Hepatocyte (in vitro differentiated cells): ENCODE measurements around the gene FBXW11. TPM values are rescaled to one million over a fixed set of nuclear protein-coding genes. Genes with fewer than 3 reads are reported as not detected.

ENCODE experiments used
- DNase-seq: peaks from one replicate; pipeline ENCODE4 v3.0.0-alpha.2; 2016; ENCODE audit warnings: low spot score
- H2AFZ ChIP-seq: fragments of 200-600 bp; sonication (generic); 2 replicates; pipeline ENCODE4 v1.6.0; 2016; ENCODE audit warnings: antibody characterized with exemption, mild to moderate bottlenecking
- H3K27ac ChIP-seq: fragments of 200-600 bp; sonication (generic); 2 replicates; pipeline ENCODE4 v1.5.1; 2016; ENCODE audit warnings: mild to moderate bottlenecking
- H3K27me3 ChIP-seq: fragments of 200-600 bp; sonication (generic); 2 replicates; pipeline ENCODE4 v1.6.1; 2016
- H3K36me3 ChIP-seq: fragments of 200-600 bp; sonication (generic); replicated peaks from 2 replicates; pipeline ENCODE4 v1.5.1; 2016; ENCODE audit warnings: low read depth; ENCODE audit not compliant: insufficient read depth
- H3K4me1 ChIP-seq: fragments of 200-600 bp; sonication (generic); 2 replicates; pipeline ENCODE4 v1.5.1; 2016; ENCODE audit warnings: mild to moderate bottlenecking, moderate library complexity; ENCODE audit not compliant: insufficient read depth
- H3K4me2 ChIP-seq: fragments of 200-600 bp; sonication (generic); 2 replicates; pipeline ENCODE4 v1.6.0; 2016
- H3K4me3 ChIP-seq: fragments of 200-600 bp; sonication (generic); 2 replicates; pipeline ENCODE4 v1.5.1; 2016; ENCODE audit warnings: mild to moderate bottlenecking
- H3K79me2 ChIP-seq: fragments of 200-600 bp; sonication (generic); 2 replicates; pipeline ENCODE4 v1.6.0; 2017; ENCODE audit warnings: mild to moderate bottlenecking
- H3K9me2 ChIP-seq: fragments of 200-600 bp; sonication (generic); replicated peaks from 2 replicates; pipeline ENCODE4 v1.6.0; 2017; ENCODE audit warnings: mild to moderate bottlenecking; ENCODE audit not compliant: insufficient read depth
- H3K9me3 ChIP-seq: fragments of 200-600 bp; sonication (generic); 2 replicates; pipeline ENCODE4 v1.5.1; 2016; ENCODE audit warnings: low read depth, mild to moderate bottlenecking
- H4K20me1 ChIP-seq: fragments of 200-600 bp; sonication (generic); 2 replicates; pipeline ENCODE4 v1.6.0; 2016; ENCODE audit warnings: mild to moderate bottlenecking; ENCODE audit not compliant: insufficient read depth, poor library complexity, severe bottlenecking
- EZH2 ChIP-seq: fragments of 200-600 bp; sonication (generic); IDR thresholded peaks from 2 replicates; pipeline ENCODE4 v1.6.1; 2016; ENCODE audit warnings: antibody characterized with exemption, mild to moderate bottlenecking, borderline replicate concordance
- EZH2phosphoT487 ChIP-seq: fragments of 200-600 bp; sonication (generic); IDR thresholded peaks from one replicate; pipeline ENCODE4 v1.6.1; 2018; ENCODE audit warnings: antibody characterized with exemption, mild to moderate bottlenecking, low read depth, moderate library complexity; ENCODE audit not compliant: unreplicated experiment, severe bottlenecking
- WGBS: methylation state at CpG from one replicate; pipeline ENCODE4 v1.1.6; 2016; ENCODE audit warnings: low lambda C conversion rate; ENCODE audit errors: missing lambda C conversion rate; 5-methylcytosine and 5-hydroxymethylcytosine counted together
- polyA plus RNA-seq: library from polyadenylated mRNA; unstranded; fragments of >200 nt; fragmentation: Nextera tagmentation; extraction: Ambion mirVana; gene quantifications from 2 replicates; pipeline ENCODE4 v1.2.1, GENCODE V29; 2016
- total RNA-seq: library from RNA; depleted of rRNA; stranded (reverse); fragments of >200 nt; gene quantifications from 2 replicates; pipeline ENCODE4 v1.2.3, GENCODE V29; 2014
- TF ChIP-seq, protein P1 (sequence below): fragments of 200-600 bp; sonication (generic); IDR thresholded peaks from 2 replicates; pipeline ENCODE4 v1.5.1; 2016; ENCODE audit warnings: antibody characterized with exemption, mild to moderate bottlenecking; ENCODE audit not compliant: poor library complexity

FBXW11 gene
- total and polyA plus RNA-seq, 2 experiments from 2014 or later = 38.0 to 73.4 TPM

DNA sequence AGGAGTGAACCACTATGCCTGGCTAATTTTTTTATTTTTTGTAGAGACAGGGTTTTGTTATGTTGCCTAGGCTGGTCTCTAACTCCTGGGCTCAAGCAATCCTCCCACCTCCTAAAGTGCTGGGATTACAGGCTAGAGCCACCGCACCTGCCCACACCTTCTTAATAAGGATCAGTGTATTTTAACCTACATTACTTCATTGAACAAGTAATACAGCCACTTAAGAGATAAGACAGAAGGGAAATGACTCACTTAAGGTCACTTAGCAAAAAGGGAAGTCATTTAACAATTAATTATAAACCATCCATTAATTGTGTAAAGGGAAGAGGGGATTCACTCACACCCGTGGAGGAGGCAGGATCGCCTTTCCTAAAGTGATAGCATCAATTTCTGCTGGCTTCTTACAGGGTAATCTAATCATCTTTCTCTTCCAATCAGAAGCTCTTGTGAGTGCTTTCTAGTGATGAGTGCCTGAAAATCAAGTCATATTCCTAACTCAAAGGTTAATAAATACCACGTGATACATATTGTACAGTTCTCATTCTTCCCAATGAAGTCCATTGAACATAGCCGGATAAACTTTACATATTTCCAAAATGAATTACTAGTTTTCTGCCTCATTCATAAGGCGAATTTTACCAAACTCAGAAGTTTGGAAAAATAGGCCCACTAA, 3.5 kb downstream of the FBXW11 start:
- Histone ChIP-seq H3K4me2 (peak overlapping the region; percentile 92), H4K20me1 (peaks cover 70% of the 10 kb centered on the region), H3K4me3 (no peak overlapping the region), H3K27me3 (no peaks in the 10 kb centered on the region), H3K27ac (peak overlapping the region; percentile 98), H3K9me3 (no peaks in the 10 kb centered on the region), H3K36me3 (no peaks in the 10 kb centered on the region), H2AFZ (no peak overlapping the region), H3K4me1 (peaks cover 23% of the 10 kb centered on the region), H3K79me2 (peaks cover 83% of the 10 kb centered on the region), H3K9me2 (no peaks in the 10 kb centered on the region)
- WGBS = 83% methylated on average over 6 of the region's 6 CpGs
- no peak for DNase-seq
- TF ChIP-seq EZH2phosphoT487 = no peak
- TF ChIP-seq, protein P1, sequence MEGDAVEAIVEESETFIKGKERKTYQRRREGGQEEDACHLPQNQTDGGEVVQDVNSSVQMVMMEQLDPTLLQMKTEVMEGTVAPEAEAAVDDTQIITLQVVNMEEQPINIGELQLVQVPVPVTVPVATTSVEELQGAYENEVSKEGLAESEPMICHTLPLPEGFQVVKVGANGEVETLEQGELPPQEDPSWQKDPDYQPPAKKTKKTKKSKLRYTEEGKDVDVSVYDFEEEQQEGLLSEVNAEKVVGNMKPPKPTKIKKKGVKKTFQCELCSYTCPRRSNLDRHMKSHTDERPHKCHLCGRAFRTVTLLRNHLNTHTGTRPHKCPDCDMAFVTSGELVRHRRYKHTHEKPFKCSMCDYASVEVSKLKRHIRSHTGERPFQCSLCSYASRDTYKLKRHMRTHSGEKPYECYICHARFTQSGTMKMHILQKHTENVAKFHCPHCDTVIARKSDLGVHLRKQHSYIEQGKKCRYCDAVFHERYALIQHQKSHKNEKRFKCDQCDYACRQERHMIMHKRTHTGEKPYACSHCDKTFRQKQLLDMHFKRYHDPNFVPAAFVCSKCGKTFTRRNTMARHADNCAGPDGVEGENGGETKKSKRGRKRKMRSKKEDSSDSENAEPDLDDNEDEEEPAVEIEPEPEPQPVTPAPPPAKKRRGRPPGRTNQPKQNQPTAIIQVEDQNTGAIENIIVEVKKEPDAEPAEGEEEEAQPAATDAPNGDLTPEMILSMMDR = no peak
- no peak for TF ChIP-seq EZH2

DNA sequence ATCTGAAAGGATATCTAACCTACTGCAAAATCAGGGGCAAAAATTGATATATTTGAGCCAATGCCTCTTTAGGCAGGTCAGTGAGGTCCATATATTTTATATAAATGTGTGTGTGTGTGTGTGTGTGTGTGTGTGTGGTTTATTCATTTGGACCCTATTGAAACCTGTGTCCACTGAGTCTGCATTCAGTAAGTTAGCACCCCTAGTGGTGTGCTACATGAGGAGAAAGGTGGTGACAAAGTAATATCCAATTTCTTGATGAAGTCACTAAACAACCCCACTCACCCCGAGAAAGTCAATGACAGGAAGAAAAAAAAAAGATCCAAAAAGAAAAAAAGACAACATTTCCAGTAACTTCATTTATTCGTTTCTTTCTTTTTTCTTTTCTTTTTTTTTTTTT, 4.1 kb downstream of the FBXW11 start:
- TF ChIP-seq EZH2 (no peak), EZH2phosphoT487 (no peak)
- TF ChIP-seq, protein P1 = peak; percentile 35
- H2AFZ ChIP-seq = no peak overlapping the region
- H3K79me2 ChIP-seq = peaks cover 90% of the 10 kb centered on the region
- H3K9me2 ChIP-seq = no peaks in the 10 kb centered on the region
- H3K4me2 ChIP-seq = no peak overlapping the region
- H4K20me1 ChIP-seq = peaks cover 76% of the 10 kb centered on the region
- H3K36me3 ChIP-seq = no peaks in the 10 kb centered on the region
- 29% methylated on average over 2 of the region's 2 CpGs for WGBS
- H3K4me1 ChIP-seq = peaks cover 22% of the 10 kb centered on the region
- no peak for DNase-seq
- no peaks in the 10 kb centered on the region for H3K27me3 ChIP-seq
- no peak overlapping the region for H3K4me3 ChIP-seq
- H3K27ac ChIP-seq = no peak overlapping the region
- no peaks in the 10 kb centered on the region for H3K9me3 ChIP-seq

DNA sequence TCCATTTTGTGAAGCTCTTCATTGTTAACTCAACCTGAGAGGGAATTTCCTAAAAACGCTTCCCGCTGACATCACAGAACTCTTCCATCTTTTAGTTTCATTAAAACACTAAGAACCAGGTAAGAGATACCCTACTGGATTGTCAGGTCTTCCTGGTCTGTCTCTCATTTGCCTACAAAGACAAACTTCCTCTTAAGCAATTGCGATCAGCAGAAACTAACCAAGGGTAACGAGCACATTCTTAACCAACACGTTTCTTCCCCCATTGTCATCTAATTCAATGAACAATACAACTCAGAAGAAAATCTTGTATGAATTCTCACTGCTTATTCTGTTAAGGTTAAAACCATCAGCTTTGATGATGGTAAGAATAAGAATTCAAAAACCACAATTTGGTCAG, 6.6 kb downstream of the FBXW11 start:
- Histone ChIP-seq H3K79me2 (peaks cover 100% of the 10 kb centered on the region), H3K9me3 (no peaks in the 10 kb centered on the region), H3K36me3 (no peaks in the 10 kb centered on the region), H4K20me1 (peaks cover 96% of the 10 kb centered on the region), H3K27ac (no peak overlapping the region), H2AFZ (no peak overlapping the region), H3K4me3 (no peak overlapping the region), H3K27me3 (no peaks in the 10 kb centered on the region), H3K4me2 (no peak overlapping the region), H3K4me1 (peaks cover 30% of the 10 kb centered on the region), H3K9me2 (no peaks in the 10 kb centered on the region)
- no peak for TF ChIP-seq EZH2
- no peak for TF ChIP-seq EZH2phosphoT487
- TF ChIP-seq, protein P1 = no peak
- 72% methylated on average over 5 of the region's 5 CpGs for WGBS
- DNase-seq = no peak
